Thymus (tissue), 11 donors: ENCODE data around the gene UTP18. TPM values are rescaled to one million over a fixed set of nuclear protein-coding genes. Genes with fewer than 3 reads are reported as not detected.
"Not testable (repeated sequence)": the region's sequence is repeated elsewhere in the genome, so short reads cannot be mapped to it uniquely, and the experiment has no call there.

Source experiments
- DNase-seq, 9 donors: peaks; one replicate each; pipeline ENCODE4 v3.0.0-alpha.2; 2013; ENCODE audit warnings: low spot score in 9 of 9, low read depth in 6 of 9, missing footprints in 1 of 9
- H3K27ac ChIP-seq, 2 donors: one replicate each; pipeline ENCODE4 v1.5.1; 2013; ENCODE audit warnings: control low read depth in 1 of 2, low read depth in 1 of 2, low read length in 1 of 2, mild to moderate bottlenecking in 1 of 2, moderate library complexity in 1 of 2
- H3K27me3 ChIP-seq, 2 donors: one replicate each; pipeline ENCODE4 v1.5.1; 2013; ENCODE audit warnings: low read length in 1 of 2; ENCODE audit not compliant: control insufficient read depth in 2 of 2, insufficient read depth in 1 of 2
- H3K36me3 ChIP-seq, 2 donors: one replicate each; pipeline ENCODE4 v1.5.1; 2013; ENCODE audit warnings: low read length in 1 of 2, mild to moderate bottlenecking in 1 of 2, moderate library complexity in 1 of 2; ENCODE audit not compliant: control insufficient read depth in 2 of 2, insufficient read depth in 2 of 2
- H3K4me1 ChIP-seq, 2 donors: one replicate each; pipeline ENCODE4 v1.5.1; 2013; ENCODE audit warnings: low read length in 2 of 2; ENCODE audit not compliant: control insufficient read depth in 2 of 2, insufficient read depth in 2 of 2
- H3K4me3 ChIP-seq, 2 donors: one replicate each; pipeline ENCODE4 v1.5.1; 2013; ENCODE audit warnings: low read length in 2 of 2, control low read depth in 1 of 2, mild to moderate bottlenecking in 1 of 2
- H3K9me3 ChIP-seq, 2 donors: one replicate each; pipeline ENCODE4 v1.5.1; 2013; ENCODE audit warnings: low read length in 1 of 2, mild to moderate bottlenecking in 1 of 2; ENCODE audit not compliant: control insufficient read depth in 2 of 2, insufficient read depth in 1 of 2
- WGBS: extraction: QIAGEN DNeasy Blood & Tissue Kit; methylation state at CpG from one replicate; pipeline ENCODE4 v1.1.7; 2013; 5-methylcytosine and 5-hydroxymethylcytosine counted together
- polyA plus RNA-seq: library from polyadenylated mRNA; stranded (reverse); fragments of 200-250 nt; gene quantifications from one replicate; pipeline ENCODE4 v1.2.3, GENCODE V29; 2013
- total RNA-seq: library from RNA; stranded (reverse); fragments of 120-200 nt; gene quantifications from one replicate; pipeline ENCODE4 v1.2.4, GENCODE V29; 2013
- donor health status: healthy.

The UTP18 gene
- total and polyA plus RNA-seq, 2 donors, result 37.8 to 56.2 TPM

- DNase-seq, H3K9me3 ChIP-seq, H3K27me3 ChIP-seq, H3K4me3 ChIP-seq, H3K27ac ChIP-seq: not testable (repeated sequence)
- Histone ChIP-seq H3K36me3 (peaks cover 15 to 29% of the 10 kb centered on the region in 2 donors), H3K4me1 (peaks cover 16 to 18% of the 10 kb centered on the region in 2 donors)
- 96% methylated on average over 4 of the region's 4 CpGs for WGBS
These were observed 4.1 kb downstream of the UTP18 start for GRCh38 chr17:51264466-51264865.

- 97% methylated on average over 6 of the region's 6 CpGs for WGBS
- H3K4me3 ChIP-seq, result no peak overlapping the region
- no peaks in the 10 kb centered on the region for H3K27me3 ChIP-seq
- no peak overlapping the region for H3K27ac ChIP-seq
- DNase-seq, result no peak
- H3K4me1 ChIP-seq, result no peaks in the 10 kb centered on the region
- H3K36me3 ChIP-seq, result peaks cover 28 to 55% of the 10 kb centered on the region in 2 donors
- no peaks in the 10 kb centered on the region for H3K9me3 ChIP-seq
These were observed 9.6 kb downstream of the UTP18 start for GRCh38 chr17:51269991-51270390.

- DNase-seq, result no peak
- Histone ChIP-seq H3K27me3 (no peaks in the 10 kb centered on the region), H3K4me1 (no peaks in the 10 kb centered on the region), H3K36me3 (peaks cover 26 to 61% of the 10 kb centered on the region in 2 donors), H3K27ac (no peak overlapping the region), H3K9me3 (no peaks in the 10 kb centered on the region), H3K4me3 (no peak overlapping the region)
- 95% methylated on average over 1 of the region's 1 CpG for WGBS
These were observed 10.3 kb downstream of the UTP18 start for GRCh38 chr17:51270636-51271035.

- H3K27me3 ChIP-seq, result no peaks in the 10 kb centered on the region
- H3K4me1 ChIP-seq, result no peaks in the 10 kb centered on the region
- 94% methylated on average over 1 of the region's 1 CpG for WGBS
- no peaks in the 10 kb centered on the region for H3K9me3 ChIP-seq
- no peak overlapping the region for H3K27ac ChIP-seq
- DNase-seq, result no peak
- H3K4me3 ChIP-seq, result no peak overlapping the region
- H3K36me3 ChIP-seq, result peaks cover 39 to 67% of the 10 kb centered on the region in 2 donors
These were observed 12.5 kb downstream of the UTP18 start for GRCh38 chr17:51272812-51273211.

- no peaks in the 10 kb centered on the region for H3K9me3 ChIP-seq
- no peak overlapping the region for H3K27ac ChIP-seq
- no peak overlapping the region for H3K4me3 ChIP-seq
- H3K4me1 ChIP-seq, result no peaks in the 10 kb centered on the region
- no peak for DNase-seq
- WGBS, result 95% methylated on average over 1 of the region's 1 CpG
- peaks cover 36 to 72% of the 10 kb centered on the region in 2 donors for H3K36me3 ChIP-seq
- H3K27me3 ChIP-seq, result no peaks in the 10 kb centered on the region
These were observed 15.0 kb downstream of the UTP18 start for GRCh38 chr17:51275381-51275780.

GRCh38 chr17:51279183-51279582, 18.8 kb downstream of the UTP18 start:
- Histone ChIP-seq H3K27me3 (no peaks in the 10 kb centered on the region), H3K36me3 (peaks cover 39 to 62% of the 10 kb centered on the region in 2 donors), H3K27ac (no peak overlapping the region), H3K4me1 (no peaks in the 10 kb centered on the region), H3K4me3 (no peak overlapping the region), H3K9me3 (no peaks in the 10 kb centered on the region)
- no peak for DNase-seq

- Histone ChIP-seq H3K36me3 (peaks cover 31 to 36% of the 10 kb centered on the region in 2 donors), H3K9me3 (no peaks in the 10 kb centered on the region), H3K4me3 (no peak overlapping the region), H3K4me1 (no peaks in the 10 kb centered on the region), H3K27ac (no peak overlapping the region), H3K27me3 (no peaks in the 10 kb centered on the region)
- WGBS, result 98% methylated on average over 1 of the region's 1 CpG
- DNase-seq, result no peak
These were observed 27.1 kb downstream of the UTP18 start for GRCh38 chr17:51287412-51287811.

- Histone ChIP-seq H3K4me3 (no peak overlapping the region), H3K27me3 (no peaks in the 10 kb centered on the region), H3K27ac (no peak overlapping the region), H3K36me3 (peaks cover 33 to 48% of the 10 kb centered on the region in 2 donors), H3K9me3 (no peaks in the 10 kb centered on the region), H3K4me1 (no peaks in the 10 kb centered on the region)
- 96% methylated on average over 2 of the region's 2 CpGs for WGBS
- DNase-seq, result no peak
These were observed 29.4 kb downstream of the UTP18 start for GRCh38 chr17:51289696-51290111.

- not testable (repeated sequence) for H3K4me1 ChIP-seq, H3K27me3 ChIP-seq, H3K27ac ChIP-seq, H3K9me3 ChIP-seq, H3K4me3 ChIP-seq, DNase-seq
- 98% methylated on average over 2 of the region's 2 CpGs for WGBS
- H3K36me3 ChIP-seq, result peaks cover 21 to 32% of the 10 kb centered on the region in 2 donors
These were observed 34.0 kb downstream of the UTP18 start for GRCh38 chr17:51294338-51294737.
